Neural cell (in vitro differentiated cells): ENCODE measurements around the gene PTPRN2. TPM values are rescaled to one million over a fixed set of nuclear protein-coding genes. Genes with fewer than 3 reads are reported as not detected.
A peak's percentile ranks its signal among the peaks of the same experiment; 100 is the strongest.

ENCODE experiments used
- H2AFZ ChIP-seq: fragments of 200-600, 300-800 bp; sonication (generic), shearing (Covaris generic); 2 replicates; pipeline ENCODE4 v1.6.0; 2014; ENCODE audit warnings: low read depth, mild to moderate bottlenecking, antibody characterized with exemption, low read length, moderate library complexity
- H3F3A ChIP-seq: fragments of 200-600 bp; shearing (Covaris generic); 2 replicates; pipeline ENCODE4 v1.6.1; 2016; ENCODE audit warnings: mild to moderate bottlenecking, moderate library complexity, mixed read lengths, antibody characterized with exemption, low read length; ENCODE audit not compliant: insufficient read depth, poor library complexity, severe bottlenecking
- H3K27ac ChIP-seq: fragments of 200-600, 300-800 bp; sonication (generic), shearing (Covaris generic); 2 replicates; pipeline ENCODE4 v1.5.1; 2014; ENCODE audit warnings: mild to moderate bottlenecking, low read length, moderate library complexity
- H3K27me3 ChIP-seq: fragments of 300-800, 200-600 bp; sonication (generic), shearing (Covaris generic); 2 replicates; pipeline ENCODE4 v1.6.0; 2014; ENCODE audit warnings: mild to moderate bottlenecking, low read depth, low read length, moderate library complexity; ENCODE audit not compliant: insufficient read depth
- H3K36me3 ChIP-seq: fragments of 300-800, 200-600 bp; sonication (generic), shearing (Covaris generic); 2 replicates; pipeline ENCODE4 v1.5.1; 2014; ENCODE audit warnings: mild to moderate bottlenecking, antibody characterized with exemption, low read length, moderate library complexity; ENCODE audit not compliant: insufficient read depth
- H3K4me2 ChIP-seq: fragments of 300-800, 200-600 bp; sonication (generic), shearing (Covaris generic); 2 replicates; pipeline ENCODE4 v1.6.0; 2014; ENCODE audit warnings: mild to moderate bottlenecking, low read length
- H3K4me3 ChIP-seq: fragments of 300-800, 200-600 bp; sonication (generic), shearing (Covaris generic); 2 replicates; pipeline ENCODE4 v1.5.1; 2014; ENCODE audit warnings: mild to moderate bottlenecking, low read length, moderate library complexity
- H3K79me2 ChIP-seq: fragments of 200-600 bp; shearing (Covaris generic); replicated peaks from 2 replicates; pipeline ENCODE4 v1.6.0; 2014; ENCODE audit warnings: mild to moderate bottlenecking, low read length, moderate library complexity; ENCODE audit not compliant: insufficient read depth
- H3K9ac ChIP-seq: fragments of 300-800, 200-600 bp; sonication (generic), shearing (Covaris generic); 2 replicates; pipeline ENCODE4 v1.6.1; 2016; ENCODE audit warnings: mild to moderate bottlenecking, low read length, mixed read lengths
- H3K9me2 ChIP-seq: fragments of 200-600 bp; shearing (Covaris generic); 2 replicates; pipeline ENCODE4 v1.6.1; 2016; ENCODE audit warnings: mild to moderate bottlenecking, low read length, mixed read lengths; ENCODE audit not compliant: insufficient read depth
- H3K9me3 ChIP-seq: fragments of 200-600, 300-800 bp; sonication (generic), shearing (Covaris generic); 2 replicates; pipeline ENCODE4 v1.6.1; 2016; ENCODE audit warnings: mild to moderate bottlenecking, mixed run types, low read length, moderate library complexity, mixed read lengths
- H4K20me1 ChIP-seq: fragments of 200-600 bp; shearing (Covaris generic); 2 replicates; pipeline ENCODE4 v1.6.1; 2016; ENCODE audit warnings: mild to moderate bottlenecking, mixed run types; ENCODE audit not compliant: insufficient read depth
- EP300 ChIP-seq: fragments of 450-650 bp; conservative IDR thresholded peaks from 2 replicates; pipeline ENCODE4 v1.6.1; 2014; ENCODE audit warnings: antibody characterized with exemption, mild to moderate bottlenecking, moderate library complexity; ENCODE audit not compliant: poor library complexity, severe bottlenecking
- EZH2 ChIP-seq: fragments of 200-600, 300-800 bp; shearing (Covaris generic), sonication (generic); IDR thresholded peaks from 2 replicates; pipeline ENCODE4 v1.6.1; 2014; ENCODE audit warnings: antibody characterized with exemption, low read length, borderline replicate concordance, mild to moderate bottlenecking; ENCODE audit not compliant: insufficient read depth, poor library complexity, severe bottlenecking
- MXI1 ChIP-seq: fragments of 450-650 bp; conservative IDR thresholded peaks from 2 replicates; pipeline ENCODE4 v1.6.1; 2014; ENCODE audit warnings: antibody characterized with exemption, mild to moderate bottlenecking; ENCODE audit not compliant: poor library complexity, severe bottlenecking
- POLR2AphosphoS5 ChIP-seq: IDR thresholded peaks from 2 replicates; pipeline ENCODE4 v1.6.1; 2012
- RAD21 ChIP-seq: fragments of 450-650 bp; conservative IDR thresholded peaks from 2 replicates; pipeline ENCODE4 v1.6.1; 2014; ENCODE audit warnings: antibody characterized with exemption, mild to moderate bottlenecking, moderate library complexity
- SMC3 ChIP-seq: fragments of 450-650 bp; conservative IDR thresholded peaks from 2 replicates; pipeline ENCODE4 v1.6.1; 2014; ENCODE audit warnings: antibody characterized with exemption, mild to moderate bottlenecking, moderate library complexity; ENCODE audit not compliant: poor library complexity
- TAF1 ChIP-seq: IDR thresholded peaks from 2 replicates; pipeline ENCODE4 v1.6.1; 2012; ENCODE audit warnings: low read depth
- polyA plus RNA-seq: library from polyadenylated mRNA; depleted of rRNA; stranded (reverse); fragments of >200 nt; gene quantifications from 2 replicates; pipeline ENCODE4 v1.2.3, GENCODE V29; 2014
- TF ChIP-seq, protein P1 (sequence below): fragments of 450-650 bp; IDR thresholded peaks from 2 replicates; pipeline ENCODE4 v1.5.1; 2014; ENCODE audit warnings: antibody characterized with exemption, mild to moderate bottlenecking, moderate library complexity; ENCODE audit not compliant: poor library complexity, severe bottlenecking
- TF ChIP-seq, protein P2 (sequence below): IDR thresholded peaks from 2 replicates; pipeline ENCODE4 v1.6.1; 2012; ENCODE audit warnings: borderline replicate concordance

PTPRN2 gene
- polyA plus RNA-seq, 1 donor from 2014 or later: 31.0 TPM

- Histone ChIP-seq H3K79me2 (no peaks in the 10 kb centered on the region), H3K9me2 (no peaks in the 10 kb centered on the region), H3K9ac (no peak overlapping the region), H3K9me3 (no peaks in the 10 kb centered on the region), H3K27me3 (no peaks in the 10 kb centered on the region), H3K4me2 (no peak overlapping the region), H3K36me3 (no peaks in the 10 kb centered on the region), H3K4me3 (no peak overlapping the region), H4K20me1 (no peaks in the 10 kb centered on the region), H3F3A (no peaks in the 10 kb centered on the region), H2AFZ (no peak overlapping the region), H3K27ac (no peak overlapping the region)
- TF ChIP-seq, protein P1, sequence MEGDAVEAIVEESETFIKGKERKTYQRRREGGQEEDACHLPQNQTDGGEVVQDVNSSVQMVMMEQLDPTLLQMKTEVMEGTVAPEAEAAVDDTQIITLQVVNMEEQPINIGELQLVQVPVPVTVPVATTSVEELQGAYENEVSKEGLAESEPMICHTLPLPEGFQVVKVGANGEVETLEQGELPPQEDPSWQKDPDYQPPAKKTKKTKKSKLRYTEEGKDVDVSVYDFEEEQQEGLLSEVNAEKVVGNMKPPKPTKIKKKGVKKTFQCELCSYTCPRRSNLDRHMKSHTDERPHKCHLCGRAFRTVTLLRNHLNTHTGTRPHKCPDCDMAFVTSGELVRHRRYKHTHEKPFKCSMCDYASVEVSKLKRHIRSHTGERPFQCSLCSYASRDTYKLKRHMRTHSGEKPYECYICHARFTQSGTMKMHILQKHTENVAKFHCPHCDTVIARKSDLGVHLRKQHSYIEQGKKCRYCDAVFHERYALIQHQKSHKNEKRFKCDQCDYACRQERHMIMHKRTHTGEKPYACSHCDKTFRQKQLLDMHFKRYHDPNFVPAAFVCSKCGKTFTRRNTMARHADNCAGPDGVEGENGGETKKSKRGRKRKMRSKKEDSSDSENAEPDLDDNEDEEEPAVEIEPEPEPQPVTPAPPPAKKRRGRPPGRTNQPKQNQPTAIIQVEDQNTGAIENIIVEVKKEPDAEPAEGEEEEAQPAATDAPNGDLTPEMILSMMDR: peak; percentile 54
- TF ChIP-seq SMC3 (peak; percentile 23), EZH2 (no peak)
These were observed 192.7 kb downstream of the PTPRN2 start for GRCh38 chr7:158394936-158395335.

DNA sequence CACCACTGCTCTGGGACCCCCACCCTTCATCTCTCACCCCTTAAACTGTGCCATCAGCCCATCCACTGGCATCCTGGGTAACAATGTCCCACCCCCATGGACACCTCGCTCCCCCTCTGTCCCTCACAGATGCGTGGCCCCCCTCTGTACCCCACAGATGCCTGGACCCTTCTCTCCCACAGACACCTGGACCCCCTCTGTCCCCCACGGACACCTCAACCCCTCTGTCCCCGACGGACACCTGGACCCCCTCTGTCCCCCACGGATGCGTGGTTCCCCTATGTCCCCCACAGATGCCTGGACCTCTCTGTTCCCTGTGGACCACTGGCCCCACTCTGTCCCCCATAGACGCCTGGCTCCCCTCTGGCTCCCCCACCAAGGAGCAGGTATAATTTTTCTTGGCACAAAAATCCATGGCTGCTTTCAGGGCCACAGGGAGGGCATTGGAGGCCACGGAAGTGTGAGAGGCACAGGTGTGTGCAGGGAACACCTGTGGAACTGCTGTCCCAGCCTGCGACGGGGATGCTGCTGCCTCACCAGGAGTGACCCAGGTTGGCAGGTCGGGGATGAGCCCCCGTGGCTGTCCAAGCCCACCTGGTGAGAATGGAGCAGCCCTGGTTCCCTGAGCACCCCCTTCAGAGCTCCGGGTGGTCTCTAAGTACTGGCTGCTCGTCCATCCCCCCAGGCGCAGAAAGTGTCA lies 193.5 kb downstream of the PTPRN2 start:
- Histone ChIP-seq H3K4me3 (no peak overlapping the region), H4K20me1 (no peaks in the 10 kb centered on the region), H3K4me2 (no peak overlapping the region), H3K9me2 (no peaks in the 10 kb centered on the region), H3K9ac (no peak overlapping the region), H3K36me3 (no peaks in the 10 kb centered on the region), H3K27ac (no peak overlapping the region), H3K79me2 (no peaks in the 10 kb centered on the region), H3K9me3 (no peaks in the 10 kb centered on the region), H2AFZ (no peak overlapping the region), H3F3A (no peaks in the 10 kb centered on the region), H3K27me3 (no peaks in the 10 kb centered on the region)
- TF ChIP-seq, protein P2, sequence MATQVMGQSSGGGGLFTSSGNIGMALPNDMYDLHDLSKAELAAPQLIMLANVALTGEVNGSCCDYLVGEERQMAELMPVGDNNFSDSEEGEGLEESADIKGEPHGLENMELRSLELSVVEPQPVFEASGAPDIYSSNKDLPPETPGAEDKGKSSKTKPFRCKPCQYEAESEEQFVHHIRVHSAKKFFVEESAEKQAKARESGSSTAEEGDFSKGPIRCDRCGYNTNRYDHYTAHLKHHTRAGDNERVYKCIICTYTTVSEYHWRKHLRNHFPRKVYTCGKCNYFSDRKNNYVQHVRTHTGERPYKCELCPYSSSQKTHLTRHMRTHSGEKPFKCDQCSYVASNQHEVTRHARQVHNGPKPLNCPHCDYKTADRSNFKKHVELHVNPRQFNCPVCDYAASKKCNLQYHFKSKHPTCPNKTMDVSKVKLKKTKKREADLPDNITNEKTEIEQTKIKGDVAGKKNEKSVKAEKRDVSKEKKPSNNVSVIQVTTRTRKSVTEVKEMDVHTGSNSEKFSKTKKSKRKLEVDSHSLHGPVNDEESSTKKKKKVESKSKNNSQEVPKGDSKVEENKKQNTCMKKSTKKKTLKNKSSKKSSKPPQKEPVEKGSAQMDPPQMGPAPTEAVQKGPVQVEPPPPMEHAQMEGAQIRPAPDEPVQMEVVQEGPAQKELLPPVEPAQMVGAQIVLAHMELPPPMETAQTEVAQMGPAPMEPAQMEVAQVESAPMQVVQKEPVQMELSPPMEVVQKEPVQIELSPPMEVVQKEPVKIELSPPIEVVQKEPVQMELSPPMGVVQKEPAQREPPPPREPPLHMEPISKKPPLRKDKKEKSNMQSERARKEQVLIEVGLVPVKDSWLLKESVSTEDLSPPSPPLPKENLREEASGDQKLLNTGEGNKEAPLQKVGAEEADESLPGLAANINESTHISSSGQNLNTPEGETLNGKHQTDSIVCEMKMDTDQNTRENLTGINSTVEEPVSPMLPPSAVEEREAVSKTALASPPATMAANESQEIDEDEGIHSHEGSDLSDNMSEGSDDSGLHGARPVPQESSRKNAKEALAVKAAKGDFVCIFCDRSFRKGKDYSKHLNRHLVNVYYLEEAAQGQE: no peak
- TF ChIP-seq, protein P1: no peak
- TF ChIP-seq RAD21: no peak
- no peak for TF ChIP-seq POLR2AphosphoS5
- TF ChIP-seq EZH2: no peak
- TF ChIP-seq TAF1: no peak
- TF ChIP-seq EP300: no peak
- TF ChIP-seq MXI1: no peak
- TF ChIP-seq SMC3: no peak
